ENCODE results near the gene EMSY.

EMSY gene

DNA sequence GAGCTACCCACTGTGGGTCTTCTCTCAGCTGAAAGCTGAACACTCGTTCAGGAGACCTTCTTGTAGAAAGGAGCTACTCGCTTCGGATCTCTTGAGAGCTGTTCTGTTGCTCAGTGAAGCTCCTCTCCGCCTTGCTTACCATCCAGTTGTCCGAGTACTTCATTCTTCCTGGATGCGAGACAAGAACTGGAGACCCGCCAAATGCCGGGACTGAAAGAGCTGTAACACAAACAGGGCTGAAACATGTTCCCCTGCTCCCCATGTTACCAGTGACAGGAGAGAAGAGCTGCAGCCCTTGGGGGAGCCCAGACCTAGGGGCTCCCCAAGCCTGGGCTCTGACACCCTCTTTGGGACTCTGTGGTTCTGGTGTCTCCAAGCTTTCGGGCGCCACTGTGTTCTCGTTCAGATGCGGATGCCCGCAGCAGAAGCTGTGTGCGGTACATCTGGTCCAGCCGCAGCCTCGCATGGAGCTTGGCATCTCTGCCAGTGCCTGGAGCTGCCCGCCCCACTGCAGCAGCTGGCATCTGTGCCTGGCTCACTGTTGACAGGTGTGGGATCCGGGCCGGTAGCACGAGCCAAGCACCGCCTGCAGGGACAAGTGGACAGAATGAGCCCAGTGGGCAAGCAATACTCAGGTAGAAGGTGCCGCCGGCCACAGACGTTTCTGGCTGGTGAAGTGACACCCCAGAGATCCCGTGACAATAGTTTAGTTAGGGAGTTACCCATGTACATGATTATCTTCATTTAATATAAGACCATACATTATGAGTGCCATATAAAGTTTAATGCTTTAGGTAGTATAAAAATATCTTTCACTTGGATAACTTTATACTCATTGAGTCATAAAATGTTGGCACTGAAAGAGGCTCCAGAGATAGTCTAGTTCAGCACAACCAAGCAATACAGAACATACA lies 49.1 kb downstream of the EMSY start:
- in situ Hi-C loops (cut with HindIII; ENCODE audit: low sequenced_read_pairs) = no loop called here
- DNase-seq (ENCODE audit: low read depth, low spot score) = no peak
- TF ChIP-seq CTCF (IDR thresholded peaks at IDR 0.05; ENCODE audit: low read depth, low read length) = no peak
- no peak overlapping the region for H3K4me3 ChIP-seq (ENCODE audit: low read depth, low read length)

DNA sequence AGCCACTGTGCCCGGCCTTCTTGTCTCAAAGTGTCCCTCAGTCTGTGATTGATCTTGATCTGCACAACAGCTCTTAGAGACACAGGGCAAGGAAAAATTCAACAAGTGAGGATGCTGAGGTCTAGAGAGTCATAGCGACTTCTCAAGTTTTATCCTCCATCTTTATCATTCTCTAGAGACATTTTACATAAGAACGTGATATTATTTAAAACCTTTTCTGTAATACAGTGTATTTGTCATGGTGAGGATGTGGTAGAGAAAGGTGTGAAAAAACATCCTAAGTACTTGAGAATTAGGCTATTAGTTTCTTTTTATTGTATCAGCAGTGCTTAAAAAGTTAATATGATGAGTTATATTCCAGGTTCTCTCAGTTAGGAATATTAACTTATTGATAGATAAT lies 50.2 kb downstream of the EMSY start:
- no peak overlapping the region for H3K4me3 ChIP-seq (ENCODE audit: low read depth, low read length)
- TF ChIP-seq CTCF (IDR thresholded peaks at IDR 0.05; ENCODE audit: low read depth, low read length) = no peak
- in situ Hi-C loops (cut with HindIII; ENCODE audit: low sequenced_read_pairs) = no loop called here
- DNase-seq (ENCODE audit: low read depth, low spot score) = no peak

DNA sequence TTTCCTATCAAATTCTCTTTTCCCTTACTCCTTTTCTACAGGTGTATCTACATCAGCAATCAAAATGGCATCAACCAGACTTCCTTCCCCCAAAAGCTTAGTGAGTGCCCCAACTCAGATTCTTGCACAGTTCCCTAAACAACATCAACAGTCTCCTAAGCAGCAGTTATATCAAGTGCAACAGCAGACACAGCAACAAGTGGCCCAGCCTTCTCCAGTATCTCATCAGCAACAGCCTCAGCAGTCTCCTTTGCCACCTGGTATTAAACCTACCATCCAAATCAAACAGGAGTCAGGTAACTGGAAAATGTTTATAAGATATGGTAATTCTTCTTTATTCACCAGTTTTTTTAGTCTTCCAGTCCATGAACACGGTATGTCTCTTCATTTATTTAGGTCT lies 51.4 kb downstream of the EMSY start:
- DNase-seq (ENCODE audit: low read depth, low spot score) = no peak
- TF ChIP-seq CTCF (IDR thresholded peaks at IDR 0.05; ENCODE audit: low read depth, low read length) = no peak
- in situ Hi-C loops (cut with HindIII; ENCODE audit: low sequenced_read_pairs) = no loop called here
- no peak overlapping the region for H3K4me3 ChIP-seq (ENCODE audit: low read depth, low read length)

GRCh38 chr11:76501526-76502202 lies 56.8 kb downstream of the EMSY start:
- no peak for TF ChIP-seq CTCF (IDR thresholded peaks at IDR 0.05; ENCODE audit: low read depth, low read length)
- DNase-seq (ENCODE audit: low read depth, low spot score) = no peak
- H3K4me3 ChIP-seq (ENCODE audit: low read depth, low read length) = no peak overlapping the region
- in situ Hi-C loops (cut with HindIII; ENCODE audit: low sequenced_read_pairs) = no loop called here

DNA sequence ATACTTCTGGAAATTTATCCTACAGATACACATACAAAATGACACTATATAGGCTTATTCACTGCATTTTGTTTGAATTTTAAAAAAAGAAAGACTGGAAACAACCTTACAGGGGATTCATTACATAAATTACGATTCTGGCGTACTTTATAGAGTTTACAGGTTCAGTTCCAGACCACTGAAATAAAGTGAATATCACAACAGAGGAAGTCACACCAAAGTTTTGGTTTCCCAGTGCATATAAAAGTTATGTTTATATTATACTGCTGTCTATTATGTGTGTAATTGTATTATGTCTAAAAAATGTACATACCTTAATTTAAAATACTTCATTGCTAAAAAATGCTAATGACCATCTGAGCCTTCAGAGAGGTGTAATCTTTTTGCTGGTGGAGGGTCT lies 62.0 kb downstream of the EMSY start:
- DNase-seq (ENCODE audit: low read depth, low spot score) = no peak
- in situ Hi-C loops (cut with HindIII; ENCODE audit: low sequenced_read_pairs) = no loop called here
- TF ChIP-seq CTCF (IDR thresholded peaks at IDR 0.05; ENCODE audit: low read depth, low read length) = no peak
- H3K4me3 ChIP-seq (ENCODE audit: low read depth, low read length) = no peak overlapping the region

GRCh38 chr11:76510060-76511047 lies 65.5 kb downstream of the EMSY start:
- no peak overlapping the region for H3K4me3 ChIP-seq (ENCODE audit: low read depth, low read length)
- in situ Hi-C loops (cut with HindIII; ENCODE audit: low sequenced_read_pairs) = no loop called here
- TF ChIP-seq CTCF (IDR thresholded peaks at IDR 0.05; ENCODE audit: low read depth, low read length) = no peak
- DNase-seq (ENCODE audit: low read depth, low spot score) = peak; percentile 63
